ENCODE measurements around the gene PTGDS. TPM values are rescaled to one million over a fixed set of nuclear protein-coding genes. Genes with fewer than 3 reads are reported as not detected.

The PTGDS gene
- total RNA-seq, 4 donors from 2014 or later: 10.4 to 77.9 (median 51.6) TPM

DNA sequence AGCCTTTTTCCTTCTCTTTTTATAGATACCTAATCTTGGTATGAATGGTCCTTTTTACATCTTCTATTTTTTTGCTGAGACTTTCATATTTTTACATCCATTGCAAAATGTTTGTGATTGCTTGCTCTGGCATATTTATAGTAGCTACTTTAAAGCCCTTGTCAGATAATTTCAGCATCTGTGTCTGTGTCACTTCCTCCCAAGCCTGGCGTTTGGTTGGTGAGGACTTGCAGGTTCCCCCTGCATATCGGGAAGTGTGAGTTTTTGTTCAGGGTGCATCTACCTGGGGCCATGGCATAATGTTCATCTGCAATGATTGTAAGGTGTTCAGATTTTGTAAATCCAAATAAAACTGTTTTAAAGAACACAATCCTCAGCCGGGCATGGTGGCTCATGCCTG is 41.7 kb upstream of the PTGDS start:
- Histone ChIP-seq H3K4me3 (no peak overlapping the region), H3K36me3 (peaks cover 4 to 27% (median 20%) of the 10 kb centered on the region in 4 donors), H3K9me3 (no peaks in the 10 kb centered on the region), H3K27me3 (no peaks in the 10 kb centered on the region), H3K4me1 (peaks cover 0 to 4% (median 0%) of the 10 kb centered on the region in 4 donors), H3K27ac (replicated peaks in 1 of 4) (no peak overlapping the region)
- intact Hi-C loops (cut with DNase I): no loop called here
- no peak for DNase-seq (ENCODE audit: extremely low spot score)
- TF ChIP-seq, protein P1, sequence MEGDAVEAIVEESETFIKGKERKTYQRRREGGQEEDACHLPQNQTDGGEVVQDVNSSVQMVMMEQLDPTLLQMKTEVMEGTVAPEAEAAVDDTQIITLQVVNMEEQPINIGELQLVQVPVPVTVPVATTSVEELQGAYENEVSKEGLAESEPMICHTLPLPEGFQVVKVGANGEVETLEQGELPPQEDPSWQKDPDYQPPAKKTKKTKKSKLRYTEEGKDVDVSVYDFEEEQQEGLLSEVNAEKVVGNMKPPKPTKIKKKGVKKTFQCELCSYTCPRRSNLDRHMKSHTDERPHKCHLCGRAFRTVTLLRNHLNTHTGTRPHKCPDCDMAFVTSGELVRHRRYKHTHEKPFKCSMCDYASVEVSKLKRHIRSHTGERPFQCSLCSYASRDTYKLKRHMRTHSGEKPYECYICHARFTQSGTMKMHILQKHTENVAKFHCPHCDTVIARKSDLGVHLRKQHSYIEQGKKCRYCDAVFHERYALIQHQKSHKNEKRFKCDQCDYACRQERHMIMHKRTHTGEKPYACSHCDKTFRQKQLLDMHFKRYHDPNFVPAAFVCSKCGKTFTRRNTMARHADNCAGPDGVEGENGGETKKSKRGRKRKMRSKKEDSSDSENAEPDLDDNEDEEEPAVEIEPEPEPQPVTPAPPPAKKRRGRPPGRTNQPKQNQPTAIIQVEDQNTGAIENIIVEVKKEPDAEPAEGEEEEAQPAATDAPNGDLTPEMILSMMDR (IDR thresholded peaks at IDR 0.05): no peak
- TF ChIP-seq POLR2AphosphoS5 (IDR thresholded peaks at IDR 0.05): no peak
- TF ChIP-seq EP300 (IDR thresholded peaks at IDR 0.05): no peak
- TF ChIP-seq POLR2A (IDR thresholded peaks at IDR 0.05; ENCODE audit: low read depth): no peak
- WGBS: 87% methylated on average over 3 of the region's 3 CpGs

DNA sequence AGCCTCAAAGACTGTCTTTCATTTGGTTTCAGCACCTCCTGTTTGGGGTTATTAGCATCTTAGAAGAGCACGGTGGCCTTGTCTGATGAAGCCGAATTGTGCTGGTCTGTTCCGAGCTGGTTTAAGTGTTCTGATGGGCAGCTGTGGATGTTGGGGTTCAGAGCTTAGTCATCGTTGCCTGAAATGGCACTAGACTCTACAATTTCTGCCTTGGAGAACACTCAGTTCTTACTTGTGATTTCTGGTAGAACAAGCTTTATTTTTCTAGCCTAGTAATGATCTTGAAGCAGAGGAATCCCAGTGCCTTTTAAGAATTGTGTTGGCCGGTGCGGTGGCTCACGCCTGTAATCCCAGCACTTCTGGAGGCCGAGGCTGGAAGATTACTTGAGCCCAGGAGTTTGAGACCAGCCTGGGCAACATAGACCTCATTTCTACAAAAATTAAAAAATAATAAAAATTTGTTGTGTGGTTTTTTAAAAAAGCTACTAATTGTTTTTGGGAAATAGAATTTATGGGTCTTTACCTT is 40.6 kb upstream of the PTGDS start:
- DNase-seq (ENCODE audit: extremely low spot score): no peak
- Histone ChIP-seq H3K36me3 (peaks cover 15 to 37% (median 30%) of the 10 kb centered on the region in 4 donors), H3K4me1 (peaks cover 0 to 6% (median 2%) of the 10 kb centered on the region in 4 donors), H3K27ac (replicated peaks in 1 of 4) (no peak overlapping the region), H3K27me3 (no peaks in the 10 kb centered on the region), H3K9me3 (no peaks in the 10 kb centered on the region), H3K4me3 (no peak overlapping the region)
- WGBS: 91% methylated on average over 8 of the region's 8 CpGs
- TF ChIP-seq POLR2A (IDR thresholded peaks at IDR 0.05; ENCODE audit: low read depth) (no peak), POLR2AphosphoS5 (IDR thresholded peaks at IDR 0.05) (no peak), EP300 (IDR thresholded peaks at IDR 0.05) (no peak)
- TF ChIP-seq, protein P1 (IDR thresholded peaks at IDR 0.05): no peak
- intact Hi-C loops (cut with DNase I): no loop called here

DNA sequence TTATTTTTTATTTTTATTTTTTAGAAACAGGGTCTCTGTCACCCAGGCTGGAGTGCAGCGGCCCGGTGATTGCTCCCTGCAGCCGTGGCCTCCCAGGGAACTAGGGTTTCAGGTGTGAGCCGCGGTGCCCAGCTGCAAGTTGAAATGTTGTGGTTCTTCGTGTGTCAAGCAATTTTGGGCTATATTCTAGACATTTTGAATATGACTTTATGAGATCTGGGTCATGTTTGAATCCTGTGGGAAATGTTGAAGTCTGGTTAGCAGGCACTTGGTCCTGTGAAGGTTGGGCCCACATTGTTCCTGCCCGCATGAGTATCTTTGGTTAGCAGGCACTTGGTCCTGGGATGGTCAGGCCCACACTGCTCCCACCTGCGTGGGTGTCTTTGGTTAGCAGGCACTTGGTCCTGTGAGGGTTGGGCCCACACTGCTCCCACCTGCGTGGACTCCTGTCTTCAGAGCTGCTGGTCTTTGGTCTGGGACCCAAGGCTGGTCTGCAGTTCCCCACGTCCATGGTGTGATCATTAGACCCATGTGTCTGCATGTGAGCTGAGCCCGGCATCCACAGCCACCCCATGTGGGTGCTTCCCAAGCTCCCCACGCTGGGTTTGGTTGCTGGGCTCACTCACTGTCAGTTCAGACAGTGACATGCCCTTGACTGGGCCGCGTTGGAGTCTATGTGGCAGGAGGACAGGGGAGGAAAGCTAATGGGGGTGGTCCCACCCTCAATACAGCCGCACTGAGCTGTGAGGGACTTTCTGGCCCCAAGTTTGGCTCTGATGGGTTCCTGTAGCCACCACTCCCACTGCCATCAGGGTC is 39.9 kb upstream of the PTGDS start:
- WGBS: 88% methylated on average over 12 of the region's 15 CpGs
- no peaks in the 10 kb centered on the region for H3K9me3 ChIP-seq
- intact Hi-C loops (cut with DNase I): no loop called here
- no peaks in the 10 kb centered on the region for H3K27me3 ChIP-seq
- no peak overlapping the region for H3K4me3 ChIP-seq
- no peak for DNase-seq (ENCODE audit: extremely low spot score)
- no peak overlapping the region for H3K27ac ChIP-seq (replicated peaks in 1 of 4)
- TF ChIP-seq EP300 (IDR thresholded peaks at IDR 0.05) (no peak), POLR2A (IDR thresholded peaks at IDR 0.05; ENCODE audit: low read depth) (no peak), POLR2AphosphoS5 (IDR thresholded peaks at IDR 0.05) (no peak)
- TF ChIP-seq, protein P1 (IDR thresholded peaks at IDR 0.05): no peak
- peaks cover 22 to 44% (median 37%) of the 10 kb centered on the region in 4 donors for H3K36me3 ChIP-seq
- peaks cover 1 to 10% (median 6%) of the 10 kb centered on the region in 4 donors for H3K4me1 ChIP-seq

DNA sequence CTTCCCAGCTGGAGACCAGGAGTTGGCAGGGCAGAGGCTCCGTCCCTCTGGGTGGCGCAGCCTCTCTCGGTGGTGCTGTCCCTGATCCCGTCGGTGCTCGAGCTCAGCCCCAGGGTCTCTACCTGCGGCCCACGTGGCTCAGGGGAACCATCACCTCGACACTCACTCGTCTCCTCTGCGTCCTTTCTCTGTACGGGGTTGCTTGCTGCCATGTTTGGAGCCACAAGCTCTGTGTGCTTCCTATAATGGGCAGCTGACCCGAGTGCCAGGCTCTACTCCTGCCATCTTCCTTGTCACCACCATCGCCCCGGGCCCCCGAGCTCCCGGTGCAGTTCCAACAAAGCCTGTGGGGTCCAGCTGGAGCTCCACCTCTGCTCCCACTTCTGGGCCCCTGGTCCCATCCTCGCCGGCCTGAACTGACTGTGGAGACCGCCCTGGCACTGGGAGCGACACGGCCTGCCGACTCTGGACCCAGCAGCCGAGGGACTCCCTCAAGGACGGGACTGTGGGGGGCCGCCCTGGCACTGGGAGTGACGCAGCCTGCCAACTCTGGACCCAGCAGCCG is 37.8 kb upstream of the PTGDS start:
- DNase-seq (ENCODE audit: extremely low spot score): no peak
- Histone ChIP-seq H3K4me1 (peaks cover 16 to 24% (median 19%) of the 10 kb centered on the region in 4 donors), H3K36me3 (peaks cover 30 to 53% (median 46%) of the 10 kb centered on the region in 4 donors), H3K27me3 (peaks cover 0 to 3% (median 0%) of the 10 kb centered on the region in 4 donors), H3K4me3 (no peak overlapping the region), H3K9me3 (no peaks in the 10 kb centered on the region), H3K27ac (replicated peaks in 1 of 4) (no peak overlapping the region)
- WGBS: 95% methylated on average over 26 of the region's 28 CpGs
- no peak for TF ChIP-seq POLR2A (IDR thresholded peaks at IDR 0.05; ENCODE audit: low read depth)
- TF ChIP-seq EP300 (IDR thresholded peaks at IDR 0.05): no peak
- TF ChIP-seq POLR2AphosphoS5 (IDR thresholded peaks at IDR 0.05): no peak
- TF ChIP-seq, protein P1 (IDR thresholded peaks at IDR 0.05): no peak
- intact Hi-C loops (cut with DNase I): no loop called here

Measured in esophagus muscularis mucosa (tissue), 4 donors.